Measurements from ENCODE around the gene NGRN. TPM values are rescaled to one million over a fixed set of nuclear protein-coding genes. Genes with fewer than 3 reads are reported as not detected.
"Not testable (repeated sequence)": the region's sequence is repeated elsewhere in the genome, so short reads cannot be mapped to it uniquely, and the experiment has no call there.

NGRN gene
- total RNA-seq, 1 donor = 68.4 TPM

DNA sequence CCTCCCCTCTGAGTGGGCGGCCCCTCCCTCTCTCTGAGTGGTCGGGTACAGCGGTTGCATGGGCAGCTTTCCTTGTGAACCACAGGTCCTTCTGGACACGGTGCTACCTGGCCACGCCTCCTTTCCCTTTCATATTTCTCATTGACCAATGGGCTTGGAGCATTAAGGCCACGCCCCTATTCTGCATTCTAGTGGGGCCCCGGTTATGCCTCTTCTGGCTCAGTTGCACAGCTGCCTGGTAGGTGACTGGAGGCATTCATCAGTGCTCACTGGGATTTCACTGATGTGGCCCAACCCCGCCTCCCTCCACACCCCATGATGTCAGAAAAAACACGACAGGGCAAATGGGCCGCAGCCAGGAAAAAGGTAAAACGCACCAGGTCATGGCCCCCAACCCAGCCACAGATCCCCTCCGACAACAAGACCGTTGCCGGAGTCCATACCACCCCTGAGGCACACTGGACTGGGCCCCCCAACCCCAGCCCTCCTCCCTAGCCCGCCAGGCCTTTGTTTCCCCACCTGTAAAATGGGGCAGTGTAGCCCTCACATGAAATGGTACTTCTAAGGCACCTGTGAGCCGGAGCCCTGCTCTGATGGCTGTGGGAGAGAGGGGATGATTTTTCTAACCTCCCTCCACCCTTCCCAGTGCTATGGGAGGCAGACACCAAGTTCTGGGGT is 26.3 kb downstream of the NGRN start:
- Histone ChIP-seq H3K4me1 (ENCODE audit: insufficient read depth, low read length) (no peaks in the 10 kb centered on the region), H2AFZ (ENCODE audit: low read length) (no peak overlapping the region), H3K79me2 (ENCODE audit: insufficient read depth, low read length) (no peaks in the 10 kb centered on the region), H3K36me3 (ENCODE audit: insufficient read depth, low read length) (no peaks in the 10 kb centered on the region), H3K27me3 (ENCODE audit: insufficient read depth, low read length) (no peaks in the 10 kb centered on the region), H4K20me1 (ENCODE audit: insufficient read depth, low read length) (no peaks in the 10 kb centered on the region), H3K4me2 (ENCODE audit: insufficient read depth, low read length) (no peak overlapping the region), H3K27ac (ENCODE audit: low read depth, low read length) (no peak overlapping the region), H3K9me3 (ENCODE audit: low read depth, low read length) (no peaks in the 10 kb centered on the region), H3K4me3 (ENCODE audit: insufficient read depth, low read length) (no peak overlapping the region)
- TF ChIP-seq, protein P1, sequence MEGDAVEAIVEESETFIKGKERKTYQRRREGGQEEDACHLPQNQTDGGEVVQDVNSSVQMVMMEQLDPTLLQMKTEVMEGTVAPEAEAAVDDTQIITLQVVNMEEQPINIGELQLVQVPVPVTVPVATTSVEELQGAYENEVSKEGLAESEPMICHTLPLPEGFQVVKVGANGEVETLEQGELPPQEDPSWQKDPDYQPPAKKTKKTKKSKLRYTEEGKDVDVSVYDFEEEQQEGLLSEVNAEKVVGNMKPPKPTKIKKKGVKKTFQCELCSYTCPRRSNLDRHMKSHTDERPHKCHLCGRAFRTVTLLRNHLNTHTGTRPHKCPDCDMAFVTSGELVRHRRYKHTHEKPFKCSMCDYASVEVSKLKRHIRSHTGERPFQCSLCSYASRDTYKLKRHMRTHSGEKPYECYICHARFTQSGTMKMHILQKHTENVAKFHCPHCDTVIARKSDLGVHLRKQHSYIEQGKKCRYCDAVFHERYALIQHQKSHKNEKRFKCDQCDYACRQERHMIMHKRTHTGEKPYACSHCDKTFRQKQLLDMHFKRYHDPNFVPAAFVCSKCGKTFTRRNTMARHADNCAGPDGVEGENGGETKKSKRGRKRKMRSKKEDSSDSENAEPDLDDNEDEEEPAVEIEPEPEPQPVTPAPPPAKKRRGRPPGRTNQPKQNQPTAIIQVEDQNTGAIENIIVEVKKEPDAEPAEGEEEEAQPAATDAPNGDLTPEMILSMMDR (IDR thresholded peaks at IDR 0.05; ENCODE audit: extremely low read depth, low read depth, low read length) = no peak
- peak; percentile 72 for DNase-seq (ENCODE audit: insufficient read length, low spot score, missing footprints)

DNA sequence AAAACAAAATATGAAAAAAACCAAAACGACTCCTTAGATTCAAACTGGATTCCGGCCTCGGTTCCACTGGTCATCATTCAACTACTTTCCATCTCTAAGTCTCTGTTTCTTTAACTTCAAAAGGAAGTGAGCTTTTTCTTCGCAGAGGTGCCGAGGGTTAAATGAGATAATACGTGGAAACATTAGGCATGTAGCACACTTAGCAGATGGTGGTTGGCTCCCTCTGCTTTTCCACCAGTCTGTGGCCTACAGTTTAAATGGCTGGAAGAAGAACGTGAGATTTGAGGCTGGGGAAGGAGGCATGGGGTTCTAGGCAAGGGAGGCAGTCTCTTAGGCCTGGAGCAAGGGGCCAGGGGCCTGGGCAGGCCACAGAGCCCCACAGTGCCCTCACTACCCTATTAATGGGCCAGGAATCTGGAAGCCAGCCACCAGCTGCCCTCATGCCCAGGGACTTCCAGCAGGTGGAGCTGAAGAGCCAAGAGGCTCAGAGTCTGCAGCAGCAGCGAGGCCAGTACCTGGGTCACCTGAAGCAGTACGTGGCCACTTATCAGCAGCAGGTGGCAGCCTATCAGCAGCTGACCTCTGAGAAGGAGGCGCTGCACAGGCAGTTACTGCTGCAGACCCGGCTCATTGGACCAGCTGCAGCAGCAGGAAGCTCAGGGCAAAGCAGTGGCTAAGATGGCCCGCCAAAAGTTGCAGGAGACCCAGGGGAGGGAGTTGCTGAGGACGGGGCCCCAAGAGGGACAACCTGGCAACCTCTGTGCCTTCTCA is 27.8 kb downstream of the NGRN start:
- H3K27ac ChIP-seq (ENCODE audit: low read depth, low read length); H3K79me2 ChIP-seq (ENCODE audit: insufficient read depth, low read length); H3K4me3 ChIP-seq (ENCODE audit: insufficient read depth, low read length); H3K36me3 ChIP-seq (ENCODE audit: insufficient read depth, low read length); H3K27me3 ChIP-seq (ENCODE audit: insufficient read depth, low read length); DNase-seq (ENCODE audit: insufficient read length, low spot score, missing footprints); H4K20me1 ChIP-seq (ENCODE audit: insufficient read depth, low read length); H3K4me2 ChIP-seq (ENCODE audit: insufficient read depth, low read length); H3K9me3 ChIP-seq (ENCODE audit: low read depth, low read length); H2AFZ ChIP-seq (ENCODE audit: low read length); H3K4me1 ChIP-seq (ENCODE audit: insufficient read depth, low read length): not testable (repeated sequence)
- TF ChIP-seq, protein P1 (IDR thresholded peaks at IDR 0.05; ENCODE audit: extremely low read depth, low read depth, low read length) = peak; percentile 66

DNA sequence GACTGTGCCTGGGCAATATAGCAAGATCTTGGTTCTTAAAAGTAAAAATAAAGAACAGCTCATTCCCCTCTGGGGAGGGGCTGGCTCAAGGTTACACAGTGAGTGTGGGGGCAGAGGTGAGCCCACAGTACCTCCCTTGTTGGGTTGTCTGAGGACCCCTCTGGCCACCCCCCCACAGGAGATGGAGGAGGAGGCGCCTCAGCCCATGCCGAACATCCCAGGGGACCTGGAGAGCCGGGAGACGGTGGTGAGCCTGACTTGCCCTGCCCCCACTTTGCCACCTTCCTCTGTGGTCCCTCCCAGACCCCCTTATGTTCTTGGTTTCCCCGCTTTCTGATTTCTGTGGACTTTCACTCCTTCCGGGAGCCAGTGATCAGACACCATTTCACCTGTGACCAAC is 28.7 kb downstream of the NGRN start:
- Histone ChIP-seq H2AFZ (ENCODE audit: low read length) (no peak overlapping the region), H3K27ac (ENCODE audit: low read depth, low read length) (no peak overlapping the region), H3K79me2 (ENCODE audit: insufficient read depth, low read length) (no peaks in the 10 kb centered on the region), H3K9me3 (ENCODE audit: low read depth, low read length) (no peaks in the 10 kb centered on the region), H3K27me3 (ENCODE audit: insufficient read depth, low read length) (no peaks in the 10 kb centered on the region), H3K4me1 (ENCODE audit: insufficient read depth, low read length) (no peaks in the 10 kb centered on the region), H3K36me3 (ENCODE audit: insufficient read depth, low read length) (no peaks in the 10 kb centered on the region), H4K20me1 (ENCODE audit: insufficient read depth, low read length) (no peaks in the 10 kb centered on the region), H3K4me2 (ENCODE audit: insufficient read depth, low read length) (no peak overlapping the region), H3K4me3 (ENCODE audit: insufficient read depth, low read length) (no peak overlapping the region)
- TF ChIP-seq, protein P1 (IDR thresholded peaks at IDR 0.05; ENCODE audit: extremely low read depth, low read depth, low read length) = no peak
- DNase-seq (ENCODE audit: insufficient read length, low spot score, missing footprints) = no peak

DNA sequence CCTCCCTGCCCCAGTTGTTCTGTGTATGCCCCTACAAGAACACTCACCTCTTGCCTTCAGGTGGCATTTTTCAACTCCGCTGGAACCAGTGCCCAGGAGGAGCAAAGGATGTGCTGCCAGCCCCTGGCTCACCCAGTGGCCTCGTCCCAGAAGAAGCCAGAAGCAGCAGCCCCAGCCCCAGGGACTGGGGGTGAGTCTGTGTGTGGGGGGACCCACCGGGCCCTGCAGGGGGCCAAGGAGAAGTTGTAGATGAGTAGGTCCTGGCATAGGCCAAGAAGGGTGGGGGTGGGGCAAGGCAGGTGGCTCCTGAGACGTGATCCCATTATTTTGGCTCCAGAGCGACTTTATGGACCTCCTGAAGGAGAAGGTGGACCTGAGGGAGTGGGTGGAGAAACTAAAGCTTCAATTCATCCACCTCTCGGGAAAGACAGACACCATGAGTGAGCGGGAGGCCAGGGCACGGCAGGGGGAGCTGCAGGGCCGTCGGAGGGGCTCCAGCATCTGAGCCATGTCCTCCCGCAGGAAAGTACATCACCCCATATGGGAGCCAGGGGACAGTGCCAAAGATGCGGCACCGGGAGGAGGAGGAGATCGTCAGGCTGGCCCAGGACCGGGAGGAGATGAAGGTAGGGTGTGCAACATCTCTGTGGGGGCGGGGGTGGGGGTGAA is 29.3 kb downstream of the NGRN start:
- no peaks in the 10 kb centered on the region for H3K4me1 ChIP-seq (ENCODE audit: insufficient read depth, low read length)
- no peaks in the 10 kb centered on the region for H3K27me3 ChIP-seq (ENCODE audit: insufficient read depth, low read length)
- no peaks in the 10 kb centered on the region for H3K36me3 ChIP-seq (ENCODE audit: insufficient read depth, low read length)
- H3K9me3 ChIP-seq (ENCODE audit: low read depth, low read length) = no peaks in the 10 kb centered on the region
- no peak overlapping the region for H3K4me2 ChIP-seq (ENCODE audit: insufficient read depth, low read length)
- H3K79me2 ChIP-seq (ENCODE audit: insufficient read depth, low read length) = no peaks in the 10 kb centered on the region
- TF ChIP-seq, protein P1 (IDR thresholded peaks at IDR 0.05; ENCODE audit: extremely low read depth, low read depth, low read length) = no peak
- no peak overlapping the region for H3K27ac ChIP-seq (ENCODE audit: low read depth, low read length)
- no peak for DNase-seq (ENCODE audit: insufficient read length, low spot score, missing footprints)
- no peak overlapping the region for H3K4me3 ChIP-seq (ENCODE audit: insufficient read depth, low read length)
- H2AFZ ChIP-seq (ENCODE audit: low read length) = no peak overlapping the region
- H4K20me1 ChIP-seq (ENCODE audit: insufficient read depth, low read length) = no peaks in the 10 kb centered on the region

All from osteoblast (primary cell).